Smooth muscle cell of bladder (primary cell): Measurements from ENCODE around the gene LIG1. TPM values are rescaled to one million over a fixed set of nuclear protein-coding genes. Genes with fewer than 3 reads are reported as not detected.

Source experiments
- total RNA-seq: library from RNA; depleted of rRNA; stranded (reverse); fragments of >200 nt; gene quantifications from 2 replicates; pipeline ENCODE4 v1.2.3, GENCODE V29; 2014

The LIG1 gene
- total RNA-seq = 5.4 and 6.8 TPM in 2 replicates

DNA sequence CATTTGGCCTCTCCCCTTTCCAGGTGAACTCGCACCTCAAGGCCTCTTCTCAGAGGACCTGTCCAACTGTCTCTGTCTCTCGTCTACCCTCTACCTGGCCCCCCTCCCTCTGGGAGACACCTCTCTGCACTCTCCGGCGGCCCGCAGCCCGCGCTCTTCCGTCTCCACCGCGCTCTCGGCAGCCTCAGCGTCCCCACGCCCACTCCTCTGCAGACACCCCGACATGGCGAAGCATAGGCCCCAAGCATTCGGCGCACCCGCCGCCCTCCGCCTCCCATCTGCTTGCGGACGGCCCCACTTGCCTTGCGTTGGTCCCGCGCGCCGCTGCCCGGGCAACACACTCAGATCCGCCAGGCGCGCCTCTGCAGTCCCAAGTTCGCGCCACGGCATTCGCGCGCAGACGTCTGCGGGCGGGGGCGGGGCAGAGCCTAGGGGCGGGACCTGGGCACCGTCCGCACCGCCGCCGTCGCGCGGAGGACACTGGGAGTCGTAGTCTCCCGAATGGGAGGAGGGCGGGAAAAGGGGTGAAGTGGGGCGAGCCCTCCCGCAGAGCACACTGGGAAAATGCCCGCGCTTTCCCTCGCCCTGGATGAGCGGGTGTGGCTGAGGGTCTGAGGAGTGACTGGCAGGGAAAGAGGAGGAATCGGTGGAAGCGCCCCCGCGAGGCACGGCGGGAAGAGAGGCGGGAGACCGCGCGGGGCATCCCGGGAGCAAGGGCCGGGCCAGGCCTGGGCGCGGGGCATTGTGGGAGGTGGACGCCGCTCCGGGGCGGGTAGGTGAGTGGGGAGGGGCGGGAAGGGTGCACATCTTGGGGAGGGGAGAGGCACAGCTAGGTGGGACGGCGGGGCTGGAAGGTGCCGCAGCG, at the start of gene LIG1, which contains the start of gene ZSWIM9:
TSS of gene LIG1 (minus strand) at position 406 of the 865 bp plus-strand sequence. CDS start 4,778 bp downstream, outside the sequence.
TSS of gene ZSWIM9 (plus strand) at position 742 of the 865 bp plus-strand sequence. CDS start 1,123 bp downstream, outside the sequence.

DNA sequence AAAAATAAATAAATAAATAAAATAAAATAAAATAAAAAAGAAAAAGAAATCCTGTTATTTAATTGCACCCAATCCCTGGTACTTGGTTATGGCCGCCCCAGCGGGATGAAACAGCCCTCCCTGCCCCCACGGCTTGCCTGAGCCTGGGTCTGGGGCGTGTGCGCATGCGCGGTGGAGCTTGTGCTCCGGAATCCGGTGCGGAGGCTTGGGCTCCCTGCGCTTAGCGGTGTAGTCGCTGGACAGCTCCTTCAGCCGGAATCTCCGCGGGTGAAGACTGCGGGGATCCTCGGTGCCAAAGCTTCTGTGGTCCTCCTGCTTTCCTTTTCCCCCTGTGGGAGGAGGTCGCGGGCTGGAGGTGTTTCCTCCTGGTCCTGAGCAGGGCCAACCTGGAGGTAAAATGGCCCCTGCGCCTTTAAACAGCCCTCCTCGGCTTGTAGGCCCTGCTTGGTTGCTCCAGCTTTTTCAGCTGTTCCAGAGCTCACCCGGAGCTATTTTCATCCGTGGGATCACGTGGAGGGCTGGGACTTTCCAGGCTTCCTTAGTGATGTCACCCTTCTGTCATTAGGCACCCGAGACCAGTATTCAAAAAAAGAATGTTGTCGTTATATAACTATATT, 59.7 kb downstream of the LIG1 start, which contains the start of gene PLA2G4C:
TSS of gene PLA2G4C (minus strand) at position 468 of the 617 bp plus-strand sequence. CDS start 4,288 bp downstream, outside the sequence.

Other genes starting within 250 kb of the LIG1 start
- gene BSPH1, start 178.2 kb downstream of the LIG1 start, total RNA-seq = not detected in 2 replicates
- not detected in 2 replicates for gene ELSPBP1, start 175.7 kb downstream of the LIG1 start, total RNA-seq
- gene CABP5, start 126.3 kb downstream of the LIG1 start, total RNA-seq = not detected in 2 replicates
- 11.8 and 12.9 TPM in 2 replicates for gene PLA2G4C, start 59.5 kb downstream of the LIG1 start, total RNA-seq
- gene ZSWIM9, start 336 bp upstream of the LIG1 start, total RNA-seq = 1.00 and 1.4 TPM in 2 replicates
- gene CARD8, start 85.6 kb upstream of the LIG1 start, total RNA-seq = 10.0 and 10.5 TPM in 2 replicates
- gene ZNF114, start 99.7 kb upstream of the LIG1 start, total RNA-seq = 0.14 TPM in 1 of 2 replicates, not detected in the other
- gene EMP3, start 155.2 kb upstream of the LIG1 start, total RNA-seq = 130 and 140 TPM in 2 replicates
- gene TMEM143, start 193.6 kb upstream of the LIG1 start, total RNA-seq = 2.8 and 3.5 TPM in 2 replicates
- not detected in 2 replicates for gene SYNGR4, start 194.0 kb upstream of the LIG1 start, total RNA-seq
- gene KDELR1, start 221.2 kb upstream of the LIG1 start, total RNA-seq = 54.3 and 70.8 TPM in 2 replicates
- 0.18 and 0.28 TPM in 2 replicates for gene GRIN2D, start 223.3 kb upstream of the LIG1 start, total RNA-seq